DOHH2 (cell line): ENCODE data around the gene FMOD.

ENCODE experiments used
- H3F3A ChIP-seq: fragments of 200-600 bp; sonication (generic), shearing (Covaris generic); 2 replicates; pipeline ENCODE4 v1.6.0; 2016; ENCODE audit warnings: antibody characterized with exemption, mild to moderate bottlenecking; ENCODE audit not compliant: control insufficient read depth, insufficient read depth
- H3K27ac ChIP-seq: fragments of 200-600 bp; sonication (generic); 2 replicates; pipeline ENCODE4 v1.5.1; 2014; ENCODE audit warnings: low read depth, mild to moderate bottlenecking, low read length, moderate library complexity
- H3K27me3 ChIP-seq: fragments of 200-600 bp; sonication (generic); 2 replicates; pipeline ENCODE4 v1.6.1; 2014; ENCODE audit warnings: mild to moderate bottlenecking, low read length, mixed read lengths; ENCODE audit not compliant: control insufficient read depth
- H3K36me3 ChIP-seq: fragments of 200-600 bp; sonication (generic); 2 replicates; pipeline ENCODE4 v1.6.1; 2014; ENCODE audit warnings: mild to moderate bottlenecking, low read length, moderate library complexity, mixed read lengths; ENCODE audit not compliant: control insufficient read depth
- H3K4me1 ChIP-seq: fragments of 200-600 bp; sonication (generic); 2 replicates; pipeline ENCODE4 v1.6.1; 2014; ENCODE audit warnings: mild to moderate bottlenecking, low read length, mixed read lengths; ENCODE audit not compliant: control insufficient read depth
- H3K4me2 ChIP-seq: fragments of 200-600 bp; sonication (generic); 2 replicates; pipeline ENCODE4 v1.6.0; 2014; ENCODE audit warnings: mild to moderate bottlenecking, low read length, moderate library complexity
- H3K4me3 ChIP-seq: fragments of 200-600 bp; sonication (generic); 2 replicates; pipeline ENCODE4 v1.5.1; 2014; ENCODE audit warnings: mild to moderate bottlenecking, low read length, mixed read lengths
- H3K79me2 ChIP-seq: fragments of 200-600 bp; sonication (generic); 2 replicates; pipeline ENCODE4 v1.6.1; 2014; ENCODE audit warnings: mild to moderate bottlenecking, low read length, mixed read lengths; ENCODE audit not compliant: control insufficient read depth
- H3K9me2 ChIP-seq: fragments of 200-600 bp; sonication (generic); replicated peaks from 2 replicates; pipeline ENCODE4 v1.6.1; 2014; ENCODE audit warnings: mild to moderate bottlenecking, low read length, mixed read lengths; ENCODE audit not compliant: control insufficient read depth
- H3K9me3 ChIP-seq: fragments of 200-600 bp; sonication (generic); 2 replicates; pipeline ENCODE4 v1.6.1; 2014; ENCODE audit warnings: antibody characterized with exemption, low read length, mixed read lengths; ENCODE audit not compliant: control insufficient read depth, insufficient read depth
- H4K20me1 ChIP-seq: fragments of 200-600 bp; sonication (generic); 2 replicates; pipeline ENCODE4 v1.6.0; 2014; ENCODE audit warnings: low read depth, mild to moderate bottlenecking, antibody characterized with exemption, low read length, moderate library complexity; ENCODE audit not compliant: control insufficient read depth, insufficient read depth
- EZH2phosphoT487 ChIP-seq: fragments of 200-600 bp; sonication (generic); IDR thresholded peaks from 2 replicates; pipeline ENCODE4 v1.6.1; 2017; ENCODE audit warnings: borderline replicate concordance, mild to moderate bottlenecking, antibody characterized with exemption, low read length, moderate library complexity, mixed read lengths
- TF ChIP-seq, protein P1 (sequence below): fragments of 200-600 bp; sonication (generic); IDR thresholded peaks from one replicate; pipeline ENCODE4 v1.5.1; 2014; ENCODE audit warnings: antibody characterized with exemption, mild to moderate bottlenecking, low read depth, low read length; ENCODE audit not compliant: poor library complexity, severe bottlenecking

Gene FMOD

DNA sequence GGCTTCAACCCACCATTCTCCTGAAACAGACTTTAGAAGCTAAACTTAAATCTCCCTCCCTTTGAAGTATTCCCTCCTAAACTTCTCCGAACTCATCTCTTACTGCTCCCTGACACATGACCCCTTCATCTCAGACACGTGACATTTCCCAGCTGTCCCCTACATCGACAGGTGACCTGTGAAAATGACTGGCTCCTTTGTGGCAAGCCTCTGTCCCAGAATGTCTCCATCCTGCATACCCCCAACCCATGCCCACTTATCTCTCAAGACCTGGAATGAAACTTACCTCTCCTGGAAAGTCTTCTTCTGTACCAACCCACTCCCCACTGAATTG, 4.2 kb downstream of the FMOD start:
- Histone ChIP-seq H3K27me3 (peaks cover 38% of the 10 kb centered on the region), H3K27ac (no peak overlapping the region), H3K4me2 (no peak overlapping the region), H3F3A (no peaks in the 10 kb centered on the region), H3K9me2 (no peaks in the 10 kb centered on the region), H3K79me2 (no peaks in the 10 kb centered on the region), H3K36me3 (no peaks in the 10 kb centered on the region), H4K20me1 (no peaks in the 10 kb centered on the region), H3K4me1 (peaks cover 14% of the 10 kb centered on the region), H3K4me3 (no peak overlapping the region), H3K9me3 (no peaks in the 10 kb centered on the region)
- TF ChIP-seq, protein P1, sequence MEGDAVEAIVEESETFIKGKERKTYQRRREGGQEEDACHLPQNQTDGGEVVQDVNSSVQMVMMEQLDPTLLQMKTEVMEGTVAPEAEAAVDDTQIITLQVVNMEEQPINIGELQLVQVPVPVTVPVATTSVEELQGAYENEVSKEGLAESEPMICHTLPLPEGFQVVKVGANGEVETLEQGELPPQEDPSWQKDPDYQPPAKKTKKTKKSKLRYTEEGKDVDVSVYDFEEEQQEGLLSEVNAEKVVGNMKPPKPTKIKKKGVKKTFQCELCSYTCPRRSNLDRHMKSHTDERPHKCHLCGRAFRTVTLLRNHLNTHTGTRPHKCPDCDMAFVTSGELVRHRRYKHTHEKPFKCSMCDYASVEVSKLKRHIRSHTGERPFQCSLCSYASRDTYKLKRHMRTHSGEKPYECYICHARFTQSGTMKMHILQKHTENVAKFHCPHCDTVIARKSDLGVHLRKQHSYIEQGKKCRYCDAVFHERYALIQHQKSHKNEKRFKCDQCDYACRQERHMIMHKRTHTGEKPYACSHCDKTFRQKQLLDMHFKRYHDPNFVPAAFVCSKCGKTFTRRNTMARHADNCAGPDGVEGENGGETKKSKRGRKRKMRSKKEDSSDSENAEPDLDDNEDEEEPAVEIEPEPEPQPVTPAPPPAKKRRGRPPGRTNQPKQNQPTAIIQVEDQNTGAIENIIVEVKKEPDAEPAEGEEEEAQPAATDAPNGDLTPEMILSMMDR: no peak
- TF ChIP-seq EZH2phosphoT487: no peak

DNA sequence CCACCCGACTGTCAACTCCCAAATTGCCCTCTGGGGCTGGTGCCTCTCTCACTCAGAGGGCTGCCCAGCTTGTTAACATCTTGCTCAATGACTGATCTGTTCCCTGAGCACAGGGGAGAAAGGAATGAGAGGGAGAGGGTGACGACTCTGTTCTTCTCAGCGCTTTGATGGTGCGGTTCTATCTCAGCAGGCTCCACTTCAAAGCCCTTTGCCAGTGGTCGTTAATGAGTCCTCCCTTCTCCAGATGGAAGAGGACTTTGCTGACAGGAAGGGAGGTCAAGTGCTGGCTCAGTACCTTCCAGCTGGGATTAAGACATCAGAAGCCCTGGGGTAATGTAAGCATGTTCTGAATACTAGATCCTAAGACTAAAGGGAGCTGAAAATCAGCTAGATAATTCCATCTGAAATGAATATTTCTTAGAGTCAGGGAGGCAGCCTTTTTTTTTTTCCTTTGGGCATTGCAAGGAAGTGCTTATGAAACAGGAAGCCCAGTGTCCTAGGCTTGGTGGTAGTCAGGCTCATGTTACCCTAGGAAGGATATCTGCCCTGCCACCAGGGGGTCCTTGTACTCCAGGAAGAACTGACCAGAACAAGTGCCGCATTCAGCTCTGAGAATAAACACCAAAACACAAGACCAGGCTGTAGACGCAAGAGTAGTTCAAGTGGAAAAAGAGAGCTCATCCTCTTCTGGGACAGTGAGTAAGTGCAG, 4.7 kb downstream of the FMOD start:
- Histone ChIP-seq H3F3A (no peaks in the 10 kb centered on the region), H3K36me3 (no peaks in the 10 kb centered on the region), H3K27ac (no peak overlapping the region), H3K4me2 (no peak overlapping the region), H3K27me3 (peaks cover 38% of the 10 kb centered on the region), H3K4me1 (peaks cover 9% of the 10 kb centered on the region), H3K9me2 (no peaks in the 10 kb centered on the region), H3K9me3 (no peaks in the 10 kb centered on the region), H4K20me1 (no peaks in the 10 kb centered on the region), H3K4me3 (no peak overlapping the region), H3K79me2 (no peaks in the 10 kb centered on the region)
- TF ChIP-seq EZH2phosphoT487: no peak
- TF ChIP-seq, protein P1: no peak

DNA sequence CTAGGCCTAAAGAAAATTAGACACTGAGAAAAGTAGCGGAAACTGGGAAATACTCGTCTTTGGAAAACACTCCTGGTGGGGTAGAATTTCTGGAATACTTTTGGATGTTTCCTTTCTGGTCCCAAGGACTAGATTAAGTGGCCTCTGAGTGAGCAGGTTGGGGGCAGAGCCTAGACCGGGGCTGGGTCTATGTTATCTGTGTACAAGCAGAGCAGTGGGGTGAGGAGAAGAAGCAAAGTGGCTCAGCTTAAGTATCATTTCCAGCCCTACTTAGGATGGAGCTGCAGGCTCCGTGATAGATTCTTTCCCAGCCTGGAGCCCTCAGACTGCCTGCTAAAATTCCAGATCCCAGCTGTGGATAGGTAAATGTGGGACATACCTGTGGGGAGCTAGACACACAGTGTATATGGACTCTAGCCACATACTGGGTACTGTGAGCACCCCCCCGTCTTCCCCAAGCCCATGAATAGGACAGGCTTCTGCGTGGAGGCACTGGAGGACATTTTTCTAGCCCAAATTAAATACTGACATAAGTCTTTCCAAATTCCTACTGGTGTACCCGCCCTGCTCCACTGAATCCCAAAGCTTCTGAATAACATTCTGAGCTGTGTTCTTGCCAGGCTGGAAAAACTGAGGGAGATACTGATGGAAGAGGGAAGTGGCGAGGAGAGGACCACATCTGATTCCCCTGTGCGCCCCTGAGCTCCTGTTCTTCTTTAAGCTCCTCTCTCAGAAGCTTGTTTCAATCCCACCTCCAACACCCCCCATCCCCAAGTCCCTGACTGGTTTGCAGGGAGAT, 6.8 kb downstream of the FMOD start:
- TF ChIP-seq, protein P1: no peak
- TF ChIP-seq EZH2phosphoT487: no peak
- Histone ChIP-seq H3K9me2 (no peaks in the 10 kb centered on the region), H3K27me3 (peaks cover 44% of the 10 kb centered on the region), H3K36me3 (no peaks in the 10 kb centered on the region), H3K79me2 (no peaks in the 10 kb centered on the region), H3K27ac (no peak overlapping the region), H3K9me3 (no peaks in the 10 kb centered on the region), H3K4me3 (no peak overlapping the region), H4K20me1 (no peaks in the 10 kb centered on the region), H3F3A (peaks cover 2% of the 10 kb centered on the region; the same call in 1 of the 2 replicates), H3K4me1 (peaks cover 16% of the 10 kb centered on the region), H3K4me2 (no peak overlapping the region)
